H1 (cell line): ENCODE measurements around the gene ABHD6.

Experiments
- ASH2L ChIP-seq: fragments of 200-600, 300-600 bp; sonication (generic); IDR thresholded peaks from one replicate; pipeline ENCODE4 v1.7.1; 2017; ENCODE audit warnings: low read length
- ATF3 ChIP-seq: IDR thresholded peaks from 2 replicates; pipeline ENCODE4 v1.6.1; 2011; ENCODE audit warnings: low read depth, mild to moderate bottlenecking, low read length; ENCODE audit not compliant: insufficient read depth
- CHD2 ChIP-seq: IDR thresholded peaks from 2 replicates; pipeline ENCODE4 v1.6.1; 2012; ENCODE audit warnings: low read length, improper control_type of control experiment
- CREB1 ChIP-seq: IDR thresholded peaks from 2 replicates; pipeline ENCODE4 v1.6.1; 2012; ENCODE audit warnings: inconsistent platforms
- EZH2 ChIP-seq: fragments of 200-600 bp; sonication (generic); IDR thresholded peaks from 2 replicates; pipeline ENCODE4 v1.7.1; 2012; ENCODE audit warnings: low read depth, mild to moderate bottlenecking, moderate library complexity, low read length, inconsistent platforms; ENCODE audit not compliant: severe bottlenecking
- GABPA ChIP-seq: IDR thresholded peaks from 2 replicates; pipeline ENCODE4 v1.6.1; 2011; ENCODE audit warnings: mild to moderate bottlenecking, low read length, moderate library complexity, borderline replicate concordance; ENCODE audit not compliant: insufficient read depth
- KDM1A ChIP-seq: fragments of 200-600, 300-600 bp; sonication (generic); IDR thresholded peaks from 2 replicates; pipeline ENCODE4 v1.7.1; 2016; ENCODE audit warnings: mild to moderate bottlenecking, low read length, borderline replicate concordance
- MAFK ChIP-seq: IDR thresholded peaks from 2 replicates; pipeline ENCODE4 v1.6.1; 2012; ENCODE audit warnings: low read depth, mild to moderate bottlenecking, improper control_type of control experiment, low read length
- NANOG ChIP-seq: IDR thresholded peaks from 2 replicates; pipeline ENCODE4 v1.6.1; 2011; ENCODE audit warnings: low read length, low read depth, mild to moderate bottlenecking, inconsistent platforms; ENCODE audit not compliant: insufficient read depth, poor library complexity, severe bottlenecking
- POLR2A ChIP-seq, 2 experiments: IDR thresholded peaks; 1 replicate in 1 of 2; 2 replicates in 1 of 2; pipeline ENCODE4 v1.6.1; 2011; ENCODE audit warnings: low read depth in 2 of 2, low read length in 2 of 2, mild to moderate bottlenecking in 2 of 2; ENCODE audit errors: control extremely low read depth in 1 of 2
- SIN3A ChIP-seq, 2 experiments: IDR thresholded peaks in 1 of 2; conservative IDR thresholded peaks in 1 of 2; 2 replicates each; pipeline ENCODE4 v1.6.1; 2011 to 2012; ENCODE audit warnings: low read length in 2 of 2, improper control_type of control experiment in 1 of 2, low read depth in 1 of 2, mild to moderate bottlenecking in 1 of 2
- SP2 ChIP-seq: IDR thresholded peaks from 2 replicates; pipeline ENCODE4 v1.6.1; 2012; ENCODE audit warnings: mild to moderate bottlenecking, low read length, inconsistent platforms
- TEAD4 ChIP-seq: IDR thresholded peaks from 2 replicates; pipeline ENCODE4 v1.6.1; 2012; ENCODE audit warnings: low read depth, low read length, inconsistent platforms, mixed read lengths
- TF ChIP-seq, protein P1 (sequence below), 3 experiments: IDR thresholded peaks; 1 replicate in 2 of 3; 2 replicates in 1 of 3; pipeline versions ENCODE4 v1.5.1 to v1.6.1; 2011; ENCODE audit warnings: low read length in 3 of 3, mild to moderate bottlenecking in 3 of 3, inconsistent platforms in 2 of 3, low read depth in 1 of 3, moderate library complexity in 1 of 3; ENCODE audit not compliant: insufficient read depth in 1 of 3; ENCODE audit errors: control extremely low read depth in 1 of 3

- no peak for TF ChIP-seq SP2
- no peak for TF ChIP-seq GABPA
- TF ChIP-seq KDM1A, result no peak
- no peak for TF ChIP-seq NANOG
- TF ChIP-seq POLR2A (IDR thresholded peaks at IDR 0.05; ENCODE audit: control extremely low read depth in 1 of 2, low read depth in 2 of 2, low read length in 2 of 2), result no peak
- TF ChIP-seq, protein P1, sequence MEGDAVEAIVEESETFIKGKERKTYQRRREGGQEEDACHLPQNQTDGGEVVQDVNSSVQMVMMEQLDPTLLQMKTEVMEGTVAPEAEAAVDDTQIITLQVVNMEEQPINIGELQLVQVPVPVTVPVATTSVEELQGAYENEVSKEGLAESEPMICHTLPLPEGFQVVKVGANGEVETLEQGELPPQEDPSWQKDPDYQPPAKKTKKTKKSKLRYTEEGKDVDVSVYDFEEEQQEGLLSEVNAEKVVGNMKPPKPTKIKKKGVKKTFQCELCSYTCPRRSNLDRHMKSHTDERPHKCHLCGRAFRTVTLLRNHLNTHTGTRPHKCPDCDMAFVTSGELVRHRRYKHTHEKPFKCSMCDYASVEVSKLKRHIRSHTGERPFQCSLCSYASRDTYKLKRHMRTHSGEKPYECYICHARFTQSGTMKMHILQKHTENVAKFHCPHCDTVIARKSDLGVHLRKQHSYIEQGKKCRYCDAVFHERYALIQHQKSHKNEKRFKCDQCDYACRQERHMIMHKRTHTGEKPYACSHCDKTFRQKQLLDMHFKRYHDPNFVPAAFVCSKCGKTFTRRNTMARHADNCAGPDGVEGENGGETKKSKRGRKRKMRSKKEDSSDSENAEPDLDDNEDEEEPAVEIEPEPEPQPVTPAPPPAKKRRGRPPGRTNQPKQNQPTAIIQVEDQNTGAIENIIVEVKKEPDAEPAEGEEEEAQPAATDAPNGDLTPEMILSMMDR (IDR thresholded peaks at IDR 0.05; ENCODE audit: control extremely low read depth in 1 of 3, insufficient read depth in 1 of 3, low read depth in 1 of 3, low read length in 3 of 3), result no peak
- no peak for TF ChIP-seq CHD2
- no peak for TF ChIP-seq TEAD4
- no peak for TF ChIP-seq SIN3A (conservative IDR thresholded peaks at IDR 0.05 in 1 of 2, IDR thresholded peaks at IDR 0.05 in 1 of 2; ENCODE audit: low read depth in 1 of 2, low read length in 2 of 2)
- no peak for TF ChIP-seq ATF3
- TF ChIP-seq ASH2L, result no peak
- TF ChIP-seq CREB1, result no peak
- TF ChIP-seq EZH2, result no peak
- no peak for TF ChIP-seq MAFK
Observed at GRCh38 chr3:58210761-58211460, 26.7 kb upstream of the ABHD6 start, which contains the start of gene DNASE1L3.
